GM18505 (cell line): ENCODE data around the gene FAM120AOS.

Experiments
- ATAC-seq: cut with Tn5 transposase; IDR thresholded peaks from one replicate; pipeline ENCODE4 v1.9.1; 2021; ENCODE audit not compliant: unreplicated experiment
- POLR2A ChIP-seq: IDR thresholded peaks from 4 replicates; pipeline ENCODE4 v1.6.1; 2011; ENCODE audit warnings: borderline replicate concordance; ENCODE audit not compliant: insufficient read depth, insufficient read length; ENCODE audit errors: extremely low read depth

The FAM120AOS gene

GRCh38 chr9:93416530-93417235 lies 36.7 kb downstream of the FAM120AOS start:
- ATAC-seq: no peak
- TF ChIP-seq POLR2A: no peak

- ATAC-seq: no peak
- TF ChIP-seq POLR2A: no peak
Observed at GRCh38 chr9:93415176-93415690, 38.1 kb downstream of the FAM120AOS start.

DNA sequence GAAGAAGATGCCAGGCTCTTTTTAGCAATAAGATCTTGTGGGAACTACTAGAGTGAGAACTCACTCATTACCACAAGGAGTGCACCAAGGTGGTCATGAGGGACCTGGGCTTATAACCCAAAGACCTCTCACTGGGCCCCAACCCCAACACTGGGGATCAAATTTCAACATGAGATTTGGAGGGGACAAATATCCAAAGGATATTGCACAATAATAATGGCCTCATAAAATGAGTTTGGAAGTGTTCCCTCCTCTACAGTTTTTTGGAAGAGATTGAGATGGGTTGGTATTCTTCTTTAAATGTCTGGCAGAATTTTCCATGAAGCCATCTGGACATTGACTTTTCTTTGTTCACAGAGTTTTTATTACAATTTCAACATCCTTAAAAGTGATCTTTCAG lies 39.9 kb downstream of the FAM120AOS start:
- no peak for ATAC-seq
- no peak for TF ChIP-seq POLR2A

- no peak for TF ChIP-seq POLR2A
- no peak for ATAC-seq
Observed at GRCh38 chr9:93406371-93406770, 47.0 kb downstream of the FAM120AOS start.

DNA sequence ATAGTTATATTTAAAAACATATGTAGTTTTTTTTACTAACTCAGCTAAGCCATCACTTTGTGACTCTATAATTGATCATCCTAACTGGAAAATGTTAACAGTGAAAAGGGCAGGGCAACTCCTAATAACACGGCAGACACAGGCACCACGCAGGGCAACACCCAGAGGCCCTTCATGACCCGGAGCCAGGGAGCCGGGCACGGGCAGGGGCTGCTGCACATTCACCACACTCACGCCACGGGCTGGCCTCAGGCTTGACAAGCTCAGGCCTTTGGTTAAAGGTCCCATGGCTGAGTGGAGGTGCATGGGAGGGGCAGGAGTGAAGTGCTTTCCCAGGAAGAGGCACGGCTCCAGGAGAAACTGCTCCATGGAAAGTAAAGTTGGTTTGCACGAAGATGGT lies 54.9 kb downstream of the FAM120AOS start:
- ATAC-seq: no peak
- TF ChIP-seq POLR2A: no peak

DNA sequence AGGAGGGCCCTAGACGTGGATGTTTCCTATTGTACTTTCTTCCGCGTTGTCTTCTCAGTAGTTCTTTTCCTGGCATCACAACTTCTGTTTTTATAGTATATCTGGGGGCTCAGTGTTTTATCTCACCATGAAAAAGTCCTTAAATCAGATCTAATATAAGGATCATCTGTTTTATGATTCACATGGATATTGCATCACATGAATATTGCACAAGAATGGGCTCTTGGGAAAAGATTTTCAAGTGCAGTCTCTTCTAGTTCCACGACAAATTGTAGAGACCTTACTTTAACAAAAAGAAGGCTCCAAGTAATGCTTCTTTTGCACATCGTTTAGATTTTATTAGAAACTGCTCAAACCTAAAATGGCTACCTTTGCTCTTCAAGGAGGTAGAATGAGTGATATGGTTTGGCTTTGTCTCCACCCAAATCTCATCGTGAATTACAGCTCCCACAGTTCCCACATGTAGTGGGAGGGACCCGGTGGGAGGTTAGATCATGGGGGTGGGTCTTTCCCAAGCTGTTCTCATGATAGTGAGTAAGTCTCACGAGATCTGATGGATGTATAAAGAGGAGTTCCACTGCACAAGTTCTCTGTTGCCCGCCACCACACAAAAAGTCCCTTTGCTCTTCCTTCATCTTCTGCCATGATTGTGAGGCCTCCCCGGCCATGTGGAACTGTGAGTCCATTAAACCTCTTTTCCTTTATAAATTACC lies 55.6 kb downstream of the FAM120AOS start:
- ATAC-seq: no peak
- TF ChIP-seq POLR2A: no peak
